ENCODE measurements around the gene FBXW7. TPM values are rescaled to one million over a fixed set of nuclear protein-coding genes. Genes with fewer than 3 reads are reported as not detected.
"Not testable (repeated sequence)": the region's sequence is repeated elsewhere in the genome, so short reads cannot be mapped to it uniquely, and the experiment has no call there.

FBXW7 gene
- total RNA-seq, 1 donor from 2014 or later: 23.3 TPM

DNA sequence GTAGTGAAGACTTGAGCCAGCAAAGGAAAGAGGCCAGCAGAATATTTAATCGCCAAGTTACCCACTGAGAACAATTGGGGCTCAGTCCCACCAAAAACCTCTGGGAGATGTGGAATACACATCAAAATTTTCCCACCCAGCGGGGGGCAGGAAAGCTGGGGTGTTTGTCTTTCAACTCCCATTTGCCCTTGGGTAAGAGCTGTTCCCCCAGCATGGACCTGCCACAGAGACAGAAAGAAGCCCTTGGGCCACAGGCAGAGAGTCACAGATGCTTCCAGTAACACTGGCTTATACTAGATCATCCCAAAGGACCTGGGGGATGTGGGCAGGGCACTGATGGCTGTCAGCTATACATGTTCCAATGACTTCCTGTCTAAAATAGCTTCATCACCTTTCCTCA is 18.9 kb upstream of the FBXW7 start:
- Mint-ChIP-seq H3K27me3 (ENCODE audit: low read depth) (no peaks in the 10 kb centered on the region), H3K9me3 (ENCODE audit: low read depth) (no peaks in the 10 kb centered on the region), H3K36me3 (ENCODE audit: low read depth) (no peaks in the 10 kb centered on the region), H3K4me3 (ENCODE audit: unreplicated experiment) (no peak overlapping the region), H3K4me1 (ENCODE audit: low read depth) (no peaks in the 10 kb centered on the region), H3K27ac (ENCODE audit: unreplicated experiment) (no peak overlapping the region)
- TF ChIP-seq, protein P1, sequence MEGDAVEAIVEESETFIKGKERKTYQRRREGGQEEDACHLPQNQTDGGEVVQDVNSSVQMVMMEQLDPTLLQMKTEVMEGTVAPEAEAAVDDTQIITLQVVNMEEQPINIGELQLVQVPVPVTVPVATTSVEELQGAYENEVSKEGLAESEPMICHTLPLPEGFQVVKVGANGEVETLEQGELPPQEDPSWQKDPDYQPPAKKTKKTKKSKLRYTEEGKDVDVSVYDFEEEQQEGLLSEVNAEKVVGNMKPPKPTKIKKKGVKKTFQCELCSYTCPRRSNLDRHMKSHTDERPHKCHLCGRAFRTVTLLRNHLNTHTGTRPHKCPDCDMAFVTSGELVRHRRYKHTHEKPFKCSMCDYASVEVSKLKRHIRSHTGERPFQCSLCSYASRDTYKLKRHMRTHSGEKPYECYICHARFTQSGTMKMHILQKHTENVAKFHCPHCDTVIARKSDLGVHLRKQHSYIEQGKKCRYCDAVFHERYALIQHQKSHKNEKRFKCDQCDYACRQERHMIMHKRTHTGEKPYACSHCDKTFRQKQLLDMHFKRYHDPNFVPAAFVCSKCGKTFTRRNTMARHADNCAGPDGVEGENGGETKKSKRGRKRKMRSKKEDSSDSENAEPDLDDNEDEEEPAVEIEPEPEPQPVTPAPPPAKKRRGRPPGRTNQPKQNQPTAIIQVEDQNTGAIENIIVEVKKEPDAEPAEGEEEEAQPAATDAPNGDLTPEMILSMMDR (IDR thresholded peaks at IDR 0.05): no peak
- DNase-seq (ENCODE audit: low spot score): no peak

DNA sequence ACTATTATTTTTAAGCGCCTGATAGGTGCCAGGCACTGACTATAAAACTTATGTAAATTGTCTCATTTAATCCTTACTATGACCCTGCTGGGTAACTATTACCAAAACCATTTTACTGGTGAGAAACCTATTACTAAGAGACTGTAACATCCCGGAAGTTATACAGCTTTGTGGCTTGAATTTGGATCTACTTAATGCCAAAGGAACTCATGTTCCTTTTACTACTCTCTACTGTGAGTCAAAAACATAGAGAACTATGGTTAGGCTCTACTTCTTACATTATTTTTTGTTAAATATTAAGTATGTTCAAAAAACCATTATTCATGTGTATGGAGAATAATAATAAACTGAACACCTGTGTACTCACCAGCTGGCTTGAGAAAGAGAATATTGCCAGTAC is 14.8 kb upstream of the FBXW7 start:
- not testable (repeated sequence) for H3K4me3 Mint-ChIP-seq (ENCODE audit: unreplicated experiment); DNase-seq (ENCODE audit: low spot score); H3K4me1 Mint-ChIP-seq (ENCODE audit: low read depth); H3K36me3 Mint-ChIP-seq (ENCODE audit: low read depth); H3K27me3 Mint-ChIP-seq (ENCODE audit: low read depth); H3K9me3 Mint-ChIP-seq (ENCODE audit: low read depth); H3K27ac Mint-ChIP-seq (ENCODE audit: unreplicated experiment)

DNA sequence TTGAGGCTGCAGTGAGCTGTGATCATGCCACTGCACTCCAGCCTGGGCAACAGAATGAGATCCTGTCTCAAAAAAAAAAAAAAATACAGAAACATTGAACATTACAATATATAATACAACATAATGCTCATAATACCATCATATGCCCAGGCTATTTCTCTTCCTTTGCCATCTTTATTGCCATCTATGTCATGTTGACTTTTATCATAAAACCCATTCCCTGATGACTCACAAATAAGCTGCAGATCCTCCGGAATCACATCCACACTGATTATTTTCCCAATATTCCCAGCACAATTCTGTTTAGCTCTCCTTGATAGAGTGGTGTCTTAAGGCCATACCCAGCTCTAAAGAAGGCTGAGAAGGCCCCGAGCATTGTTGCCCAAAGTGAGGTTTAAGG is 9.2 kb upstream of the FBXW7 start:
- Mint-ChIP-seq H3K27ac (ENCODE audit: unreplicated experiment) (no peak overlapping the region), H3K4me1 (ENCODE audit: low read depth) (no peaks in the 10 kb centered on the region), H3K4me3 (ENCODE audit: unreplicated experiment) (no peak overlapping the region), H3K9me3 (ENCODE audit: low read depth) (no peaks in the 10 kb centered on the region), H3K27me3 (ENCODE audit: low read depth) (no peaks in the 10 kb centered on the region), H3K36me3 (ENCODE audit: low read depth) (no peaks in the 10 kb centered on the region)
- TF ChIP-seq, protein P1 (IDR thresholded peaks at IDR 0.05): no peak
- no peak for DNase-seq (ENCODE audit: low spot score)

DNA sequence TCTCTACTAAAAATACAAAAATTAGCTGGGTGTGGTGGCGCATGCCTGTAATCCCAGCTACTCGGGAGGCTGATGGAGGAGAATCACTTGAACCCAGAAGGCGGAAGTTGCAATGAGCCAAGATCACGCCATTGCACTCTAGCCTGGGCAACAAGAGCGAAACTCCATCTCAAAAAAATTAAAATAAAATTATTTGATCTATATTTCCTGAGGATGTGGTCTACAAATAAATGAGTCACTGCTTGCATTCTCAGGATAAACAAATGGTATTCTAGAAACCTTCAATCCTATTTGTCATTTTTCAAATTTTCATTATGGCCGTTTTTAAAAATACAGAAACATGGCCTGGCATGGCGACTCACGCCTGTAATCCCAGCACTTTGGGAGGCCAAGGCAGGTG is 8.6 kb upstream of the FBXW7 start:
- not testable (repeated sequence) for H3K36me3 Mint-ChIP-seq (ENCODE audit: low read depth); H3K4me3 Mint-ChIP-seq (ENCODE audit: unreplicated experiment); H3K9me3 Mint-ChIP-seq (ENCODE audit: low read depth); H3K27me3 Mint-ChIP-seq (ENCODE audit: low read depth); DNase-seq (ENCODE audit: low spot score); H3K4me1 Mint-ChIP-seq (ENCODE audit: low read depth); H3K27ac Mint-ChIP-seq (ENCODE audit: unreplicated experiment)

DNA sequence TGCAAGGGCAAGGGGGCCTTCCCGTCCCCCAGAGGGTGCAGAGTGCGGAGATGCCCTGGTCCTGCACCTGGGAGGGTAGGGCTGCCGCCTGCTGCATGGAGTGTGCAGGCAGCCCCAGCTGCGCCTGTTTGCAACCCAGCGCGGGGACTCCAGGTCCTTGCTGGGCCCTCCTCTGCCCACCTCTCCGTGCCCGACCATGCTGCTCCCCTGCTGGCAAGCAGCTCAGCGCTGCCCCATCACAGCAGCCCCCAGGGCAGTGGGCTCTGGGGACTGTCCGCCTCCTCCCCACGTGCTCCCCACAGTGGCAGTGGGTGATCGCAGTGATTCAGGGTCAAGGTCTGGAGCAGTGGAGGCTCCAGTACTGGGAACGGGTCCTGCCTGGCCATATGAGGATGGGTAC is 5.0 kb upstream of the FBXW7 start:
- no peak for DNase-seq (ENCODE audit: low spot score)
- H3K36me3 Mint-ChIP-seq (ENCODE audit: low read depth): no peaks in the 10 kb centered on the region
- H3K4me3 Mint-ChIP-seq (ENCODE audit: unreplicated experiment): no peak overlapping the region
- no peak overlapping the region for H3K27ac Mint-ChIP-seq (ENCODE audit: unreplicated experiment)
- H3K9me3 Mint-ChIP-seq (ENCODE audit: low read depth): no peaks in the 10 kb centered on the region
- no peaks in the 10 kb centered on the region for H3K27me3 Mint-ChIP-seq (ENCODE audit: low read depth)
- H3K4me1 Mint-ChIP-seq (ENCODE audit: low read depth): peaks cover 18% of the 10 kb centered on the region
- TF ChIP-seq, protein P1 (IDR thresholded peaks at IDR 0.05): no peak

DNA sequence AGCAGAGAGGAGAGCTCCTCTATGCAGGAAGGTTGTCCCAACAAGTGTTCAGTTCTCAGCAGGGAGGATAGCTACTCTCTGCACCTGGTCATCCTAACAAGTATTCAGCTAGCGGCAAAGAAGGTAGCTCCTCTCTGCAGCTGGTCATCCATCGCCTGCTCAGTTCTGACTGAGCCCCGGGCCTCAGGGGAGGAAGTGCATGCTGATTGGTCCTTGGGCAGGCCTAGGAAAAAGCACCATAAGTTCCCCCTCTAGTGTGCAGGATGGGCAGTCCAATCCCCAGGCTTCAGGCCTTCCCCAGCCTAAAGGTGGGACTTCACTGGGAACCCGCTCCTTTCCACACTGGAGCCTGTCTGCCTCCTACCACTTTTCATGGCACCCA is 4.4 kb upstream of the FBXW7 start:
- TF ChIP-seq, protein P1 (IDR thresholded peaks at IDR 0.05): no peak
- Mint-ChIP-seq H3K4me3 (ENCODE audit: unreplicated experiment) (no peak overlapping the region), H3K27ac (ENCODE audit: unreplicated experiment) (no peak overlapping the region), H3K27me3 (ENCODE audit: low read depth) (no peaks in the 10 kb centered on the region), H3K36me3 (ENCODE audit: low read depth) (no peaks in the 10 kb centered on the region), H3K4me1 (ENCODE audit: low read depth) (peaks cover 18% of the 10 kb centered on the region), H3K9me3 (ENCODE audit: low read depth) (no peaks in the 10 kb centered on the region)
- DNase-seq (ENCODE audit: low spot score): no peak

All from chondrocyte (in vitro differentiated cells).